OCI-LY7 (cell line): Measurements from ENCODE around the gene HMG20B. TPM values are rescaled to one million over a fixed set of nuclear protein-coding genes. Genes with fewer than 3 reads are reported as not detected.

Experiments
- BruUV-seq: library from RNA; stranded (reverse); fragments of 400-500 nt; replicated peaks from 2 replicates; lab custom pipeline; 2021; lab: Mats Ljungman, UMichigan
- CTCF ChIA-PET: fragments of 300-600 bp; sonication (Branson Sonifier 250); formaldehyde crosslinking; loops from one replicate; lab custom pipeline; 2022; ENCODE audit warnings: antibody characterized with exemption; ENCODE audit not compliant: unreplicated experiment; lab: Charles Lee
- POLR2A ChIA-PET: fragments of 300-600 bp; sonication (Branson Sonifier 250); formaldehyde crosslinking; loops from one replicate; lab custom pipeline; 2022; ENCODE audit warnings: antibody characterized with exemption; lab: Charles Lee
- DNase-seq: peaks from one replicate; pipeline ENCODE4 v3.0.0-alpha.2; 2015; ENCODE audit warnings: low spot score
- H2AFZ ChIP-seq: fragments of 200-600 bp; sonication (generic), shearing (Covaris generic); 2 replicates; pipeline ENCODE4 v1.6.1; 2014; ENCODE audit warnings: mild to moderate bottlenecking, antibody characterized with exemption, low read length, moderate library complexity
- H3K27ac ChIP-seq: fragments of 200-600 bp; sonication (generic); 2 replicates; pipeline ENCODE4 v1.5.1; 2014; ENCODE audit warnings: mixed run types, low read depth, mild to moderate bottlenecking, moderate library complexity, low read length, inconsistent platforms; ENCODE audit not compliant: poor library complexity, severe bottlenecking
- H3K36me3 ChIP-seq: fragments of 200-600 bp; sonication (generic); 2 replicates; pipeline ENCODE4 v1.6.1; 2014; ENCODE audit warnings: mild to moderate bottlenecking, antibody characterized with exemption, low read length, moderate library complexity, mixed read lengths; ENCODE audit not compliant: insufficient read depth
- H3K4me1 ChIP-seq: fragments of 200-600 bp; sonication (generic); 2 replicates; pipeline ENCODE4 v1.5.1; 2014; ENCODE audit warnings: mild to moderate bottlenecking, low read length; ENCODE audit not compliant: insufficient read depth, poor library complexity, severe bottlenecking
- H3K4me2 ChIP-seq: fragments of 200-600 bp; sonication (generic); 2 replicates; pipeline ENCODE4 v1.6.1; 2014; ENCODE audit warnings: mild to moderate bottlenecking, low read length
- H3K4me3 ChIP-seq: fragments of 200-600 bp; sonication (generic); 2 replicates; pipeline ENCODE4 v1.5.1; 2014; ENCODE audit warnings: mild to moderate bottlenecking, low read depth, low read length; ENCODE audit not compliant: poor library complexity, severe bottlenecking
- H3K79me2 ChIP-seq: fragments of 200-600 bp; sonication (generic); 2 replicates; pipeline ENCODE4 v1.6.1; 2016; ENCODE audit warnings: low read depth, mild to moderate bottlenecking, low read length, moderate library complexity, mixed read lengths; ENCODE audit not compliant: insufficient read depth
- H3K9me2 ChIP-seq: fragments of 200-600 bp; sonication (generic); 2 replicates; pipeline ENCODE4 v1.6.1; 2016; ENCODE audit warnings: mild to moderate bottlenecking, low read length, mixed read lengths; ENCODE audit not compliant: insufficient read depth
- H3K9me3 ChIP-seq: fragments of 200-600 bp; sonication (generic); 2 replicates; pipeline ENCODE4 v1.6.1; 2014; ENCODE audit warnings: mild to moderate bottlenecking, mixed run types, low read length, mixed read lengths
- H4K20me1 ChIP-seq: fragments of 200-600 bp; sonication (generic); 2 replicates; pipeline ENCODE4 v1.6.1; 2014; ENCODE audit warnings: mild to moderate bottlenecking, antibody characterized with exemption, low read length, moderate library complexity, mixed read lengths; ENCODE audit not compliant: insufficient read depth
- EZH2phosphoT487 ChIP-seq: fragments of 200-600 bp; sonication (generic); IDR thresholded peaks from 2 replicates; pipeline ENCODE4 v1.6.1; 2018; ENCODE audit warnings: low read depth, borderline replicate concordance, mild to moderate bottlenecking, mixed run types, antibody characterized with exemption, low read length, moderate library complexity, mixed read lengths
- intact Hi-C: fragments of 100-400 bp; cut with micrococcal nuclease; formaldehyde crosslinking; loops from one replicate; pipeline ENCODE4 v1.10.0; 2022; ENCODE audit not compliant: unreplicated experiment
- total RNA-seq, 2 experiments: library from RNA; depleted of rRNA in 1 of 2; stranded (reverse); fragments of >200 nt in 1 of 2; shearing (Covaris generic) in 1 of 2; gene quantifications; 2 replicates each; pipeline ENCODE4 v1.2.3, GENCODE V29; 2014 to 2022
- TF ChIP-seq, protein P1 (sequence below): fragments of 200-600 bp; sonication (generic); conservative IDR thresholded peaks from 2 replicates; pipeline ENCODE4 v1.5.1; 2014; ENCODE audit warnings: mild to moderate bottlenecking, antibody characterized with exemption, low read length, moderate library complexity, mixed read lengths

Gene HMG20B
- total RNA-seq, 2 experiments from 2014 or later = 91.0 to 119 TPM

GRCh38 chr19:3546119-3546518, 26.6 kb upstream of the HMG20B start:
- Histone ChIP-seq H2AFZ (no peak overlapping the region), H3K4me3 (no peak overlapping the region), H3K27ac (no peak overlapping the region), H3K4me1 (no peaks in the 10 kb centered on the region), H3K9me2 (no peaks in the 10 kb centered on the region), H3K9me3 (no peaks in the 10 kb centered on the region), H3K36me3 (peaks cover 49% of the 10 kb centered on the region; the same call in 1 of the 2 replicates), H4K20me1 (no peaks in the 10 kb centered on the region), H3K4me2 (no peak overlapping the region), H3K79me2 (no peaks in the 10 kb centered on the region)
- POLR2A ChIA-PET = no interaction called here
- DNase-seq = no peak
- CTCF ChIA-PET = interaction anchor here (1.0 kb wide), 1 partner anchor 18 kb away, joined by 4 read pairs; no protein-coding TSS in a partner anchor
- TF ChIP-seq, protein P1, sequence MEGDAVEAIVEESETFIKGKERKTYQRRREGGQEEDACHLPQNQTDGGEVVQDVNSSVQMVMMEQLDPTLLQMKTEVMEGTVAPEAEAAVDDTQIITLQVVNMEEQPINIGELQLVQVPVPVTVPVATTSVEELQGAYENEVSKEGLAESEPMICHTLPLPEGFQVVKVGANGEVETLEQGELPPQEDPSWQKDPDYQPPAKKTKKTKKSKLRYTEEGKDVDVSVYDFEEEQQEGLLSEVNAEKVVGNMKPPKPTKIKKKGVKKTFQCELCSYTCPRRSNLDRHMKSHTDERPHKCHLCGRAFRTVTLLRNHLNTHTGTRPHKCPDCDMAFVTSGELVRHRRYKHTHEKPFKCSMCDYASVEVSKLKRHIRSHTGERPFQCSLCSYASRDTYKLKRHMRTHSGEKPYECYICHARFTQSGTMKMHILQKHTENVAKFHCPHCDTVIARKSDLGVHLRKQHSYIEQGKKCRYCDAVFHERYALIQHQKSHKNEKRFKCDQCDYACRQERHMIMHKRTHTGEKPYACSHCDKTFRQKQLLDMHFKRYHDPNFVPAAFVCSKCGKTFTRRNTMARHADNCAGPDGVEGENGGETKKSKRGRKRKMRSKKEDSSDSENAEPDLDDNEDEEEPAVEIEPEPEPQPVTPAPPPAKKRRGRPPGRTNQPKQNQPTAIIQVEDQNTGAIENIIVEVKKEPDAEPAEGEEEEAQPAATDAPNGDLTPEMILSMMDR = no peak
- no peak for TF ChIP-seq EZH2phosphoT487
- BruUV-seq = no TSS peak
- intact Hi-C loops = loop anchor here (5.0 kb wide), 2 partner anchors 71 to 161 kb away; partner anchors contain the start of gene TJP3

- BruUV-seq = no TSS peak
- H2AFZ ChIP-seq = no peak overlapping the region
- CTCF ChIA-PET = no interaction called here
- H3K36me3 ChIP-seq = peaks cover 49% of the 10 kb centered on the region; the same call in 1 of the 2 replicates
- no peaks in the 10 kb centered on the region for H3K9me3 ChIP-seq
- H3K9me2 ChIP-seq = no peaks in the 10 kb centered on the region
- no peak overlapping the region for H3K4me2 ChIP-seq
- H3K4me1 ChIP-seq = no peaks in the 10 kb centered on the region
- no peak overlapping the region for H3K4me3 ChIP-seq
- no peaks in the 10 kb centered on the region for H3K79me2 ChIP-seq
- no peaks in the 10 kb centered on the region for H4K20me1 ChIP-seq
- DNase-seq = peak; percentile 34
- no peak for TF ChIP-seq EZH2phosphoT487
- TF ChIP-seq, protein P1 = peak; percentile 74
- no peak overlapping the region for H3K27ac ChIP-seq
- intact Hi-C loops = loop anchor here (5.0 kb wide), 2 partner anchors 70 to 160 kb away; partner anchors contain the start of gene TJP3
- POLR2A ChIA-PET = no interaction called here
Observed at GRCh38 chr19:3547301-3547731, 25.4 kb upstream of the HMG20B start.

DNA sequence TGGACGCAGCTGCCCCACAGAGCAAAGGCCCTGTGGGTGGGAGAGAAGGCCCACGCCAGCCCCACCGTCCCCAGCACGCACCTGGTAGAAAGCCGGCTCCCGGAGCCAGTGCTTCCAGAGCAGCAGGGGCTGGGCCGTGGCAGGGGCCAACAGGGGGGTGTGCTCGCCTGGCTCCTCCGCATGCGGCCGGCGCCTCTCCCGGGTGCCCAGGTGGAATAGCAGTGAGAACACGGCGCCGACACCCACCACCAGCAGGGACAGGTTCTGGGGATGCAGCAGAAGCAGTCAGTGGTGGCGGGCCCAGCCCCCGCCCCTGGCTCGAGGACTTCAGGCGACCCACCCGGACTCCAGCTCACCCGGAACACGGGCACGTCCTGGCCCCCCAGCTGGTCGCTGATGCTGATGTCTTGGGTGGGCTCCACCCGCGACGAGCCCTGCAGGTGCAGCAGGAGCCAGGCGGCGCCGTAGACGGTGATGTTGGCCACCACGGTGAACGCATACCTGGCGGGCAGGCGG, 24.9 kb upstream of the HMG20B start:
- Histone ChIP-seq H3K4me1 (peaks cover 5% of the 10 kb centered on the region), H3K27ac (no peak overlapping the region), H3K4me3 (no peak overlapping the region), H4K20me1 (no peaks in the 10 kb centered on the region), H3K4me2 (no peak overlapping the region), H3K79me2 (peaks cover 4% of the 10 kb centered on the region; the same call in 1 of the 2 replicates), H3K36me3 (peaks cover 44% of the 10 kb centered on the region; the same call in 1 of the 2 replicates), H3K9me2 (no peaks in the 10 kb centered on the region), H3K9me3 (no peaks in the 10 kb centered on the region), H2AFZ (no peak overlapping the region)
- ChIA-PET POLR2A (no interaction called here), CTCF (no interaction called here)
- BruUV-seq = no TSS peak
- DNase-seq = no peak
- intact Hi-C loops = loop anchor here (5.0 kb wide), 2 partner anchors 69 to 159 kb away; partner anchors contain the start of gene TJP3
- TF ChIP-seq, protein P1 = peak; percentile 6; the same call in 1 of the 2 replicates
- no peak for TF ChIP-seq EZH2phosphoT487
